SK-N-SH treated with all-trans-retinoic acid at 6 μM for 48 hours (cell line): ENCODE measurements around the gene WFDC5.

Source experiments
- ARNTL ChIP-seq: fragments of 450-650 bp; formaldehyde crosslinking; IDR thresholded peaks from 2 replicates; pipeline ENCODE4 v1.5.0; 2020; ENCODE audit warnings: low read depth, mild to moderate bottlenecking, moderate library complexity, borderline replicate concordance
- CREB5 ChIP-seq: fragments of 250-450 bp; sonication (Bioruptor Pico); IDR thresholded peaks from 2 replicates; pipeline ENCODE4 v1.5.1; 2020; ENCODE audit warnings: low read depth, mild to moderate bottlenecking, moderate library complexity
- CSDC2 ChIP-seq: fragments of 250-450 bp; sonication (Bioruptor Pico); IDR thresholded peaks from 2 replicates; pipeline ENCODE4 v1.5.0; 2020; ENCODE audit warnings: mild to moderate bottlenecking, moderate library complexity
- RARB ChIP-seq: fragments of 250-450 bp; sonication (Bioruptor Pico); IDR thresholded peaks from 2 replicates; pipeline ENCODE4 v1.8.0; 2021; ENCODE audit warnings: mild to moderate bottlenecking, moderate library complexity
- ZC3H10 ChIP-seq: fragments of 250-450 bp; sonication (Bioruptor Pico); IDR thresholded peaks from 2 replicates; pipeline ENCODE4 v1.5.1; 2021; ENCODE audit warnings: mild to moderate bottlenecking, moderate library complexity
- ZFP30 ChIP-seq: fragments of 450-650 bp; formaldehyde crosslinking; IDR thresholded peaks from 2 replicates; pipeline ENCODE4 v1.5.0; 2022; ENCODE audit warnings: mild to moderate bottlenecking, moderate library complexity
- ZNF70 ChIP-seq: fragments of 450-650 bp; formaldehyde crosslinking; IDR thresholded peaks from 2 replicates; pipeline ENCODE4 v1.5.0; 2020; ENCODE audit warnings: mild to moderate bottlenecking, moderate library complexity
- ZNF8 ChIP-seq: fragments of 450-650 bp; formaldehyde crosslinking; IDR thresholded peaks from 2 replicates; pipeline ENCODE4 v1.5.0; 2020; ENCODE audit warnings: mild to moderate bottlenecking, moderate library complexity

GRCh38 chr20:45085289-45085688, 29.7 kb downstream of the WFDC5 start:
- TF ChIP-seq CREB5 (CRISPR knock-in tag): no peak
- TF ChIP-seq CSDC2 (CRISPR knock-in tag): no peak
- no peak for TF ChIP-seq ZFP30 (CRISPR knock-in tag)
- no peak for TF ChIP-seq RARB (CRISPR knock-in tag)
- no peak for TF ChIP-seq ZNF8 (CRISPR knock-in tag)
- no peak for TF ChIP-seq ZNF70 (CRISPR knock-in tag)
- TF ChIP-seq ARNTL (CRISPR knock-in tag): no peak
- TF ChIP-seq ZC3H10: no peak
